ENCODE data around the gene C1orf21.

The C1orf21 gene

DNA sequence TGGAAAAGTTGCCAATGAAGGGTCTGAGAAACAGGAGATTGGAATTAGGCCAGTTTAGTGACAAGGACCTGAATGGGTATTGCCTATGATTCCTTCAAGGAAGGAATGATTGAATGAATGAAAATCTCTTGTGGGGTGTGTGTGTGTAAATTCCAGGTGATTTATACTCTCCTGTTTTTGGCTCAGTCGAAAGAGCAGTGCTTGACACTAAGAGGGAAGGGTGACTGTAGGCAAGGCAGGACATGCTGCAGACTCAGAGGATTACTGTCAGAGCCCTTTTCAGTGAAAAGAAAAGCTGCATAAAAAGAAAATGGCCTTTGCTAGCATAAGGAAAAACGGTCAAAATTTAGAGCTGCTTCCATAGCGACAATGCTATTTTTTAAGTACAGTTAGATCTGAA is 30.1 kb downstream of the C1orf21 start:
- peaks cover 4 to 6% of the 10 kb centered on the region in 2 experiments for H3K4me1 ChIP-seq (ENCODE audit: control insufficient read depth in 1 of 2, insufficient read depth in 2 of 2, low read length in 2 of 2)
- no peak overlapping the region for H2BK120ac ChIP-seq (ENCODE audit: insufficient read depth, low read length, poor library complexity)
- H3K79me2 ChIP-seq (ENCODE audit: control insufficient read depth, insufficient read depth, low read length, poor library complexity) = peaks cover 9% of the 10 kb centered on the region
- WGBS (ENCODE audit: extremely low coverage, insufficient coverage, insufficient read length) = no CpG with 5 or more reads among the region's 3 CpGs
- H4K8ac ChIP-seq (ENCODE audit: low read depth, low read length) = no peak overlapping the region
- peaks cover 5% of the 10 kb centered on the region for H3K79me1 ChIP-seq (ENCODE audit: low read length)
- H3K27me3 ChIP-seq (ENCODE audit: insufficient read depth, low read length) = no peaks in the 10 kb centered on the region
- H3K4ac ChIP-seq (ENCODE audit: low read depth, low read length) = no peak overlapping the region
- H3K4me2 ChIP-seq (ENCODE audit: low read length) = no peak overlapping the region
- H3K27ac ChIP-seq (ENCODE audit: low read depth, low read length) = no peak overlapping the region
- no peak overlapping the region for H2BK5ac ChIP-seq (ENCODE audit: low read depth, low read length, poor library complexity)
- H2BK12ac ChIP-seq (ENCODE audit: low read length) = no peak overlapping the region
- no peaks in the 10 kb centered on the region for H3K9me3 ChIP-seq (ENCODE audit: insufficient read depth, low read depth, low read length)
- no peak overlapping the region for H3K23ac ChIP-seq (ENCODE audit: low read length)
- no peak overlapping the region for H3K18ac ChIP-seq (ENCODE audit: low read length)
- no peak overlapping the region for H4K12ac ChIP-seq (ENCODE audit: low read depth, low read length)
- no peak overlapping the region for H3K4me3 ChIP-seq (ENCODE audit: low read depth, low read length)
- H4K91ac ChIP-seq (ENCODE audit: low read depth, low read length) = no peak overlapping the region
- H3K9ac ChIP-seq (ENCODE audit: low read length) = no peak overlapping the region
- no peak overlapping the region for H2AFZ ChIP-seq (ENCODE audit: insufficient read depth, low read length, poor library complexity)
- no peak overlapping the region for H3K14ac ChIP-seq (ENCODE audit: low read length)
- H2AK5ac ChIP-seq (ENCODE audit: low read length) = no peak overlapping the region
- no peak for DNase-seq
- no peaks in the 10 kb centered on the region for H3K36me3 ChIP-seq (ENCODE audit: control insufficient read depth in 1 of 2, insufficient read depth in 2 of 2, low read length in 2 of 2)

DNA sequence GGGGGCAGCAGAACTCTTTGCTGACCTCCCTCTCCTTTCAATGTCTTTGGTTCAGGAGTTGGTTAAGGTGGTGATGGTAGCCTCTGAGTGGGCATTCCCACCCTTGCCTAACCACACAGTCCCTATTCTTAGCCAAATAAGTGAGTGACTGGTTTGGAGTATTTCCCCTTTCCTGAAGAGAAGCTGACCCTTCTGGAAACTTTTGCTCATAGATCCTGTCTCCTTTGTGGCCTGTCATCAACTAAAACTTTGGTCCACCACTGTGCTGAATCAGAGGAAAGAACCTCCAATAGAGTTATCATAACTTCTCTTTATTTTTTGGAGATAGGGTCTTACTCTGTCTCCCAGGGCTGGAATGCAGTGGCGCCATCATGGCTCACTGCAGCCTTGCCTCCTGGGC is 31.1 kb downstream of the C1orf21 start:
- H3K9ac ChIP-seq (ENCODE audit: low read length) = no peak overlapping the region
- no peaks in the 10 kb centered on the region for H3K9me3 ChIP-seq (ENCODE audit: insufficient read depth, low read depth, low read length)
- no peak overlapping the region for H2BK120ac ChIP-seq (ENCODE audit: insufficient read depth, low read length, poor library complexity)
- DNase-seq = peak in 1 of 2 donors; percentile 24
- H2AK5ac ChIP-seq (ENCODE audit: low read length) = no peak overlapping the region
- peaks cover 5% of the 10 kb centered on the region for H3K79me1 ChIP-seq (ENCODE audit: low read length)
- no peak overlapping the region for H2BK5ac ChIP-seq (ENCODE audit: low read depth, low read length, poor library complexity)
- H3K18ac ChIP-seq (ENCODE audit: low read length) = peak overlapping the region; percentile 56
- H3K4ac ChIP-seq (ENCODE audit: low read depth, low read length) = peak overlapping the region; percentile 40
- WGBS (ENCODE audit: extremely low coverage, insufficient coverage, insufficient read length) = no CpG with 5 or more reads among the region's 1 CpG
- H3K36me3 ChIP-seq (ENCODE audit: control insufficient read depth in 1 of 2, insufficient read depth in 2 of 2, low read length in 2 of 2) = no peaks in the 10 kb centered on the region
- H3K4me3 ChIP-seq (ENCODE audit: low read depth, low read length) = no peak overlapping the region
- peaks cover 9% of the 10 kb centered on the region for H3K79me2 ChIP-seq (ENCODE audit: control insufficient read depth, insufficient read depth, low read length, poor library complexity)
- H2AFZ ChIP-seq (ENCODE audit: insufficient read depth, low read length, poor library complexity) = no peak overlapping the region
- H3K4me1 ChIP-seq (ENCODE audit: control insufficient read depth in 1 of 2, insufficient read depth in 2 of 2, low read length in 2 of 2) = peaks cover 4 to 6% of the 10 kb centered on the region in 2 experiments
- peak overlapping the region; percentile 22 for H4K8ac ChIP-seq (ENCODE audit: low read depth, low read length)
- H3K4me2 ChIP-seq (ENCODE audit: low read length) = no peak overlapping the region
- H3K27ac ChIP-seq (ENCODE audit: low read depth, low read length) = no peak overlapping the region
- no peak overlapping the region for H3K14ac ChIP-seq (ENCODE audit: low read length)
- H4K12ac ChIP-seq (ENCODE audit: low read depth, low read length) = no peak overlapping the region
- H2BK12ac ChIP-seq (ENCODE audit: low read length) = peak overlapping the region; percentile 85
- no peaks in the 10 kb centered on the region for H3K27me3 ChIP-seq (ENCODE audit: insufficient read depth, low read length)
- H4K91ac ChIP-seq (ENCODE audit: low read depth, low read length) = no peak overlapping the region
- H3K23ac ChIP-seq (ENCODE audit: low read length) = no peak overlapping the region

GRCh38 chr1:184418652-184419349 is 32.0 kb downstream of the C1orf21 start:
- peaks cover 5% of the 10 kb centered on the region for H3K79me1 ChIP-seq (ENCODE audit: low read length)
- H4K8ac ChIP-seq (ENCODE audit: low read depth, low read length) = no peak overlapping the region
- H2BK12ac ChIP-seq (ENCODE audit: low read length) = no peak overlapping the region
- no peak for DNase-seq
- H2AK5ac ChIP-seq (ENCODE audit: low read length) = no peak overlapping the region
- WGBS (ENCODE audit: extremely low coverage, insufficient coverage, insufficient read length) = no CpG with 5 or more reads among the region's 4 CpGs
- no peak overlapping the region for H4K12ac ChIP-seq (ENCODE audit: low read depth, low read length)
- H2BK120ac ChIP-seq (ENCODE audit: insufficient read depth, low read length, poor library complexity) = no peak overlapping the region
- no peak overlapping the region for H3K27ac ChIP-seq (ENCODE audit: low read depth, low read length)
- no peak overlapping the region for H3K4ac ChIP-seq (ENCODE audit: low read depth, low read length)
- H4K91ac ChIP-seq (ENCODE audit: low read depth, low read length) = no peak overlapping the region
- H3K14ac ChIP-seq (ENCODE audit: low read length) = no peak overlapping the region
- no peak overlapping the region for H2AFZ ChIP-seq (ENCODE audit: insufficient read depth, low read length, poor library complexity)
- H3K4me1 ChIP-seq (ENCODE audit: control insufficient read depth in 1 of 2, insufficient read depth in 2 of 2, low read length in 2 of 2) = peaks cover 4 to 6% of the 10 kb centered on the region in 2 experiments
- H3K4me2 ChIP-seq (ENCODE audit: low read length) = no peak overlapping the region
- no peak overlapping the region for H2BK5ac ChIP-seq (ENCODE audit: low read depth, low read length, poor library complexity)
- H3K9ac ChIP-seq (ENCODE audit: low read length) = no peak overlapping the region
- H3K18ac ChIP-seq (ENCODE audit: low read length) = no peak overlapping the region
- peaks cover 9% of the 10 kb centered on the region for H3K79me2 ChIP-seq (ENCODE audit: control insufficient read depth, insufficient read depth, low read length, poor library complexity)
- H3K4me3 ChIP-seq (ENCODE audit: low read depth, low read length) = no peak overlapping the region
- no peaks in the 10 kb centered on the region for H3K9me3 ChIP-seq (ENCODE audit: insufficient read depth, low read depth, low read length)
- H3K27me3 ChIP-seq (ENCODE audit: insufficient read depth, low read length) = no peaks in the 10 kb centered on the region
- no peaks in the 10 kb centered on the region for H3K36me3 ChIP-seq (ENCODE audit: control insufficient read depth in 1 of 2, insufficient read depth in 2 of 2, low read length in 2 of 2)
- no peak overlapping the region for H3K23ac ChIP-seq (ENCODE audit: low read length)

DNA sequence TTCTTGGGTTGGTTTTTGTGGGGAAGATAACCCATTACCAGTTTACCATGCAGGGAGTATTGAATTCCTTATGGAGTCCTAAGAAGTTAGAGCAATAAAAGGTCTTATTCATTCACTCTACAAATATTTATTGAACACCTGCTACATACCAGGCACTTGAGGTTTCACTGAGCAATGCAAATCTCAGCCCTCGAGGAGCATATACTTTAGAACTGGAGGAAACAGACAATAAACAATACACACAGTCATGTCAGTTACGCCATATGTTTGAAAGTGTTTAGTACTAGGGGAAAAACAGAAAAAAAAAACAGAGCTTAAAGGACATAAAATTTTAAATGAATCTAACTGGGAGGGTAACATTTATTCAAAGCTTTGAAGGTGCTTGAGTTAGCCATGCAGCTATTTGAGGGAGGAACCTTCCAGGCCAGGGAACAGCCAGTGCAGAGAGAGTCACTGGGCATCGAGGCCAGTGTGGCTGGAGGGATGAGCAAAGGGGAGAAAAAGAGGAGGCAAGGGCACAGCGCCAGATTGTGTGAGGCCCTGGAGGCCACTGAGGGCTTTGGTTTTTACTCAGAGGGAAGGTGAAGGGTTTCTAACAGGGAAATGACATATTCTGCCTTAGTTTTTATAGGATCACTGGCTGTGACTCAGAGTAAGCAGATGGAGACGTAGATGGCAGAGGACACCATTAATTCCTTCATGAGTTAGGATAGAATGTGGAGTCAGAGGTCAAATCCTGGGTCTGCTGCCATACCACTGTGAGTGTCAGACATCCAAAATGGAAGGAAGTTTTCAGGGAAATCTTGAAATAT is 32.7 kb downstream of the C1orf21 start:
- Histone ChIP-seq H2BK120ac (ENCODE audit: insufficient read depth, low read length, poor library complexity) (no peak overlapping the region), H4K12ac (ENCODE audit: low read depth, low read length) (no peak overlapping the region), H3K79me2 (ENCODE audit: control insufficient read depth, insufficient read depth, low read length, poor library complexity) (peaks cover 9% of the 10 kb centered on the region), H2BK5ac (ENCODE audit: low read depth, low read length, poor library complexity) (no peak overlapping the region), H3K18ac (ENCODE audit: low read length) (peak overlapping the region; percentile 76), H3K4ac (ENCODE audit: low read depth, low read length) (no peak overlapping the region), H3K4me1 (ENCODE audit: control insufficient read depth in 1 of 2, insufficient read depth in 2 of 2, low read length in 2 of 2) (peaks cover 4 to 6% of the 10 kb centered on the region in 2 experiments), H3K27me3 (ENCODE audit: insufficient read depth, low read length) (no peaks in the 10 kb centered on the region), H4K91ac (ENCODE audit: low read depth, low read length) (peak overlapping the region; percentile 20), H4K8ac (ENCODE audit: low read depth, low read length) (peak overlapping the region; percentile 6), H3K27ac (ENCODE audit: low read depth, low read length) (peak overlapping the region; percentile 9), H3K9me3 (ENCODE audit: insufficient read depth, low read depth, low read length) (no peaks in the 10 kb centered on the region), H2BK12ac (ENCODE audit: low read length) (no peak overlapping the region), H3K36me3 (ENCODE audit: control insufficient read depth in 1 of 2, insufficient read depth in 2 of 2, low read length in 2 of 2) (no peaks in the 10 kb centered on the region), H3K4me2 (ENCODE audit: low read length) (no peak overlapping the region), H2AFZ (ENCODE audit: insufficient read depth, low read length, poor library complexity) (peak overlapping the region; percentile 50), H2AK5ac (ENCODE audit: low read length) (no peak overlapping the region), H3K4me3 (ENCODE audit: low read depth, low read length) (no peak overlapping the region), H3K14ac (ENCODE audit: low read length) (no peak overlapping the region), H3K9ac (ENCODE audit: low read length) (no peak overlapping the region), H3K79me1 (ENCODE audit: low read length) (peaks cover 5% of the 10 kb centered on the region), H3K23ac (ENCODE audit: low read length) (no peak overlapping the region)
- DNase-seq = peak; percentile 23 to 54
- no CpG with 5 or more reads among the region's 5 CpGs for WGBS (ENCODE audit: extremely low coverage, insufficient coverage, insufficient read length)

Data from trophoblast cell (in vitro differentiated cells and primary cell).